Measurements from ENCODE around the gene FGF18.
"Not testable (repeated sequence)": the region's sequence is repeated elsewhere in the genome, so short reads cannot be mapped to it uniquely, and the experiment has no call there.

The FGF18 gene

DNA sequence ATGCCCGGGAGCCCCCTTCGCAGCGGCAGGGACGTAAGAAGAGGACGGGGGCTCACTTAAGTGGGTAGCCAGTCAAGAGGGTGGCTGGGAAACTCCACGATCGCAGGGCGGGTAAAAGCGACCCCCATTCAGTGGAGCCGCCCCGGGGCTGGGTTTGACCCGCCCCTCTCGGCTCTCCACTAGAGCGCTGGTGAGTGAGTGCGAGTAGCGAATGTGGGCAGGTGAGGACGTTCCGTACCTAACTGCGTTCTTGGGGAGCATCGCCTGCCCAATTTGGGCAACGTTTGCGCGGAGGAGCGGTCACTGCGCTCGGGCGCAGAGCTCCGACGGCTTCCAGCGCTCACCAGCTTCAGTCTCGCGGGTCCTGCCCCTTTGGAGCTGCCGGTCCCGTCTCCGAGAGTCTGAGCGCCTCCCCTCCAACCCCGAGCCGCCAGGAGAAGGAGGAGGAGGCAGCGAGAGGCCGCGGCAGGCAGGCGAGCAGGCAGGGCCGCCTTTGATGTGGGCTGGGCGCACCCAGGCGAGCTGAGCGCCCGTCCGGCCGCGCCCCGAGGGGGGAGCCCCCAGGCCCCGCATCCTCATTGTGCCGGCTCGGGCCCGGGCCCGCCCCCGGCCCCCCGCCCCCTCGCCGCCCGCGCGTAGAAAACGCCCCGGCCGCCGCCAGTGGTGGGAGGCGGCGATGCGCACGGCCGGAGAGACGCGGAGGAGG lies at the start of gene FGF18:
TSS of gene FGF18 (plus strand) at position 666 of the 706 bp plus-strand sequence. CDS start 553 bp downstream, outside the sequence.
- no peak for TF ChIP-seq CTCF (IDR thresholded peaks at IDR 0.05; ENCODE audit: low read depth, low read length)
- DNase-seq (ENCODE audit: low read depth, low spot score): peak; percentile 70
- in situ Hi-C loops (cut with HindIII; ENCODE audit: low sequenced_read_pairs): no loop called here
- peak within 1 kb of the TSS; percentile 41 for H3K4me3 ChIP-seq (ENCODE audit: low read depth, low read length)

DNA sequence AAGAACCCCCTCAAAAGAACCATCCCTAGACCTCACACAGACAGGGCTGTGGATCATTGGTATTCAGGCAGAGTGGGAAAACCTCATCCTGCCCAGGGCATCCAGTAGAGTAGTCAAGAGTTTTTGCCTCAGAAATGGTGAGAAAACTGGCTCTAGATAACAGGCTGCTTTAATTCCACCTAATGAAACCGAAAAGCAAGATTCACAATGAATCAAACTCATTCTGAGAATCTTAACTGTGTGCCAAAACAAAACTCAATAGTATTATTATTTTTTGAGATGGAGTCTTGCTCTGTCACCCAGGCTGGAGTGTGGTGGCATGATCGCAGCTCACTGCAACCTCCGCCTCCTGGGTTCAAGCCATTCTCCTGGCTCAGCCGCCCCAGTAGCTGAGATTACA lies 49.5 kb upstream of the FGF18 start:
- DNase-seq (ENCODE audit: low read depth, low spot score): no peak
- H3K4me3 ChIP-seq (ENCODE audit: low read depth, low read length): no peak overlapping the region
- TF ChIP-seq CTCF (IDR thresholded peaks at IDR 0.05; ENCODE audit: low read depth, low read length): no peak
- in situ Hi-C loops (cut with HindIII; ENCODE audit: low sequenced_read_pairs): no loop called here

DNA sequence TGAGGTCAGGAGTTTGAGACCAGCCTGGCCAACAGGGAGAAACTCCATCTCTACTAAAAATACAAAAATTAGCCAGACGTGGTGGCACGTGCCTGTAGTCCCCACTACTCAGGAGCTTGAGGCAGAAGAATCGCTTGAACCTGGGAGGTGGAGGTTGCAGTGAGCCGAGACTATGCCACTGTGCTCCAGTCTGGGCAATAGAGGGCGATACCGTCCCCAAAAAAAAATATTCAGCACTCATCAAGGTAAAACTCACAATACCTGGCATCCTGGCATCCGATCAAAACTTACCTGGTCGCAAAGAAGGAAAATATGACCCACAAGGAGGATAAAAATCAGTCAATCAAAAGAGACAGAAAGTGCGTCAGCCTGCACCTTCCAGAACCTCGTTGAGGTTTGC lies 48.6 kb upstream of the FGF18 start:
- DNase-seq (ENCODE audit: low read depth, low spot score); H3K4me3 ChIP-seq (ENCODE audit: low read depth, low read length); in situ Hi-C loops (cut with HindIII; ENCODE audit: low sequenced_read_pairs): not testable (repeated sequence)

DNA sequence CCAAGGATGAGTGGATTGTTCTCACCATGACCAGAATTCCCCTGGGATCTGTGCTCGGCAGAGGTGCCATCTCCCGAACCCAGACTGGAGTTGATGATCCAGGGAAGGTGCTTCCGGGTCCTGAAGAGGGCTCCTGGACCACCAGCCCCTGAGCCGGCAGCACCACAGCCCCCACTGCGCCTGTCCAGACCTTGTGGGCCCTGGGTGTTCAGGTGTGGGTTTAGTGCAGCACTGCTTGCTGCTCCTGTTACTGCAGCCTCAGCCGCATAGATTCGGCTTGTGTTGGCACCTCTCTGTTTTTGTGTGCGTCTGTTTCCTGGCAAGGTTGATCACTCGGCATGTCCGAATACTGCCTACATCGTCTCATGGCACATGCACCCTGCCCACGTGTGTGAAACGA lies 48.1 kb upstream of the FGF18 start:
- H3K4me3 ChIP-seq (ENCODE audit: low read depth, low read length): no peak overlapping the region
- in situ Hi-C loops (cut with HindIII; ENCODE audit: low sequenced_read_pairs): no loop called here
- TF ChIP-seq CTCF (IDR thresholded peaks at IDR 0.05; ENCODE audit: low read depth, low read length): no peak
- no peak for DNase-seq (ENCODE audit: low read depth, low spot score)

- no peak overlapping the region for H3K4me3 ChIP-seq (ENCODE audit: low read depth, low read length)
- in situ Hi-C loops (cut with HindIII; ENCODE audit: low sequenced_read_pairs): no loop called here
- no peak for TF ChIP-seq CTCF (IDR thresholded peaks at IDR 0.05; ENCODE audit: low read depth, low read length)
- no peak for DNase-seq (ENCODE audit: low read depth, low spot score)
These were observed 39.5 kb upstream of the FGF18 start for GRCh38 chr5:171379961-171380360.

GRCh38 chr5:171384416-171384815 lies 35.0 kb upstream of the FGF18 start:
- in situ Hi-C loops (cut with HindIII; ENCODE audit: low sequenced_read_pairs); H3K4me3 ChIP-seq (ENCODE audit: low read depth, low read length); DNase-seq (ENCODE audit: low read depth, low spot score): not testable (repeated sequence)

DNA sequence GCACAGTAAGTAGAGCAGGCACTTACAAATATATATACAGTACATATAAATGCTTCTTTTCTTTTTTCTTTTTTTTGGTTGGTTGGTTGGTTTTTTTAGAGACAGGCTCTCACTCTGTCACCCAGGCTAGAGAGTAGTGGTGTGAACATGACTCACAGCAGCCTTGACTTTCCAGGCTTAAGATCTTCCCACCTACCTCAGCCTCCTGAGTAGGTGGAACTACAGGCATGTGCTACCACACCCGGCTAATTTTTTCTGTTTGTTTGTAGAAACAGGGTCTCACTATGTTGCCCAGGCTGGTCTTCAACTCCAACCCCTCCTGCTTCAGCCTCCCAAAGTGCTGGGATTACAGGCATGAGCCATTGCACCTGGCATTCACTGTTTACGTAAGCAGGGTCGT lies 34.4 kb upstream of the FGF18 start:
- in situ Hi-C loops (cut with HindIII; ENCODE audit: low sequenced_read_pairs); DNase-seq (ENCODE audit: low read depth, low spot score); H3K4me3 ChIP-seq (ENCODE audit: low read depth, low read length): not testable (repeated sequence)

- no peak for TF ChIP-seq CTCF (IDR thresholded peaks at IDR 0.05; ENCODE audit: low read depth, low read length)
- no peak overlapping the region for H3K4me3 ChIP-seq (ENCODE audit: low read depth, low read length)
- in situ Hi-C loops (cut with HindIII; ENCODE audit: low sequenced_read_pairs): no loop called here
- DNase-seq (ENCODE audit: low read depth, low spot score): no peak
These were observed 33.3 kb upstream of the FGF18 start for GRCh38 chr5:171386006-171386671.
